SK-N-SH (cell line): ENCODE measurements around the gene TUFT1. TPM values are rescaled to one million over a fixed set of nuclear protein-coding genes. Genes with fewer than 3 reads are reported as not detected.

Experiments
- CTCF ChIA-PET: fragments of 300-600, 350-600 bp; formaldehyde crosslinking; extraction: SDS; loops from one replicate; lab custom pipeline; 2021; lab: Yijun Ruan, JAX
- POLR2A ChIA-PET: fragments of 350-600 bp; sonication (Branson Sonifier 250); formaldehyde crosslinking; extraction: SDS; loops from one replicate; lab custom pipeline; 2020; ENCODE audit warnings: antibody characterized with exemption, inconsistent platforms; lab: Yijun Ruan, JAX
- DNase-seq: peaks from one replicate; pipeline ENCODE4 v3.0.0; 2012
- H2AFZ ChIP-seq: fragments of 200-600 bp; sonication (generic); 2 replicates; pipeline ENCODE4 v1.8.1; 2016; ENCODE audit warnings: antibody characterized with exemption, mild to moderate bottlenecking, low read depth
- H3F3A ChIP-seq: fragments of 200-600 bp; sonication (generic); replicated peaks from 2 replicates; pipeline ENCODE3; 2016; ENCODE audit warnings: antibody characterized with exemption, mild to moderate bottlenecking; ENCODE audit not compliant: insufficient read depth
- H3K27ac ChIP-seq, 2 experiments: fragments of 200-500 bp in 1 of 2; fragments of 200-600 bp in 1 of 2; sonication (Bioruptor generic) in 1 of 2; sonication (generic), shearing (Covaris generic) in 1 of 2; 2 replicates each; pipeline versions ENCODE4 v1.5.1 to v1.6.1; 2014 to 2016; ENCODE audit warnings: low read depth in 2 of 2, inconsistent platforms in 1 of 2, low read length in 1 of 2, mild to moderate bottlenecking in 1 of 2, mixed read lengths in 1 of 2
- H3K27me3 ChIP-seq: fragments of 200-600 bp; sonication (generic), shearing (Covaris generic); 2 replicates; pipeline ENCODE4 v1.6.1; 2016; ENCODE audit warnings: mixed run types; ENCODE audit not compliant: insufficient read depth
- H3K36me3 ChIP-seq, 2 experiments: fragments of 200-500 bp in 1 of 2; fragments of 200-600 bp in 1 of 2; sonication (Bioruptor generic) in 1 of 2; sonication (generic) in 1 of 2; replicated peaks in 1 of 2; 2 replicates each; pipeline versions ENCODE3 to v1.5.1; 2014 to 2016; ENCODE audit warnings: low read length in 1 of 2, mild to moderate bottlenecking in 1 of 2; ENCODE audit not compliant: insufficient read depth in 2 of 2, control insufficient read depth in 1 of 2
- H3K4me1 ChIP-seq, 2 experiments: fragments of 200-500 bp in 1 of 2; fragments of 200-600 bp in 1 of 2; sonication (Bioruptor generic) in 1 of 2; sonication (generic), shearing (Covaris generic) in 1 of 2; 2 replicates each; pipeline versions ENCODE4 v1.5.1 to v1.6.1; 2014 to 2016; ENCODE audit warnings: low read depth in 1 of 2, low read length in 1 of 2, mixed run types in 1 of 2; ENCODE audit not compliant: insufficient read depth in 2 of 2, control insufficient read depth in 1 of 2
- H3K4me2 ChIP-seq: fragments of 200-600 bp; sonication (generic), shearing (Covaris generic); 2 replicates; pipeline ENCODE4 v1.6.1; 2017; ENCODE audit warnings: mixed run types
- H3K4me3 ChIP-seq, 2 experiments: fragments of 200-500 bp in 1 of 2; fragments of 200-600 bp in 1 of 2; sonication (Bioruptor generic) in 1 of 2; sonication (generic), shearing (Covaris generic) in 1 of 2; 2 replicates each; pipeline versions ENCODE4 v1.5.1 to v1.8.1; 2014 to 2016; ENCODE audit warnings: low read depth in 2 of 2, inconsistent platforms in 1 of 2, low read length in 1 of 2, mild to moderate bottlenecking in 1 of 2, mixed read lengths in 1 of 2, moderate library complexity in 1 of 2
- H3K79me2 ChIP-seq: fragments of 200-600 bp; sonication (generic); 2 replicates; pipeline ENCODE4 v1.8.1; 2017; ENCODE audit warnings: mild to moderate bottlenecking; ENCODE audit not compliant: insufficient read depth
- H3K9ac ChIP-seq: fragments of 200-600 bp; sonication (generic); 2 replicates; pipeline ENCODE4 v1.6.1; 2017; ENCODE audit warnings: mixed run types
- H3K9me2 ChIP-seq: fragments of 200-600 bp; sonication (generic); 2 replicates; pipeline ENCODE4 v1.6.1; 2017; ENCODE audit warnings: mixed run types
- H3K9me3 ChIP-seq: fragments of 200-600 bp; sonication (generic); 2 replicates; pipeline ENCODE4 v1.6.1; 2017; ENCODE audit warnings: mixed run types, mild to moderate bottlenecking, moderate library complexity
- H4K20me1 ChIP-seq: fragments of 200-600 bp; sonication (generic); 2 replicates; pipeline ENCODE4 v1.6.1; 2017; ENCODE audit warnings: mild to moderate bottlenecking, mixed run types; ENCODE audit not compliant: insufficient read depth
- EP300 ChIP-seq, 2 experiments: IDR thresholded peaks; 2 replicates each; pipeline versions ENCODE4 v1.4.0 to v1.6.1; 2012; ENCODE audit warnings: borderline replicate concordance in 1 of 2, low read depth in 1 of 2, low read length in 1 of 2
- FOSL2 ChIP-seq: IDR thresholded peaks from 2 replicates; pipeline ENCODE4 v1.4.0; 2012; ENCODE audit warnings: low read depth, mild to moderate bottlenecking, moderate library complexity, borderline replicate concordance
- FOXM1 ChIP-seq: IDR thresholded peaks from 2 replicates; pipeline ENCODE4 v1.4.0; 2012; ENCODE audit warnings: low read depth, mild to moderate bottlenecking
- GATA2 ChIP-seq: sonication (generic); formaldehyde crosslinking; IDR thresholded peaks from 2 replicates; pipeline ENCODE4 v1.5.0; 2020; ENCODE audit warnings: mild to moderate bottlenecking, missing genetic modification reagents
- JUND ChIP-seq: IDR thresholded peaks from 2 replicates; pipeline ENCODE4 v1.4.0; 2012
- MAX ChIP-seq: IDR thresholded peaks from 2 replicates; pipeline ENCODE4 v1.4.0; 2012; ENCODE audit warnings: low read depth
- MEF2A ChIP-seq: IDR thresholded peaks from 2 replicates; pipeline ENCODE4 v1.4.0; 2012; ENCODE audit warnings: low read depth, borderline replicate concordance
- MXI1 ChIP-seq: IDR thresholded peaks from 2 replicates; pipeline ENCODE4 v1.6.1; 2012; ENCODE audit warnings: mild to moderate bottlenecking, low read depth, low read length, improper control_type of control experiment
- NFIC ChIP-seq: IDR thresholded peaks from 2 replicates; pipeline ENCODE4 v1.4.0; 2012; ENCODE audit warnings: borderline replicate concordance
- NRF1 ChIP-seq: IDR thresholded peaks from 2 replicates; pipeline ENCODE4 v1.6.1; 2012; ENCODE audit warnings: low read depth, mild to moderate bottlenecking, low read length
- RAD21 ChIP-seq: IDR thresholded peaks from 2 replicates; pipeline ENCODE4 v1.6.1; 2012; ENCODE audit warnings: mild to moderate bottlenecking, low read length
- RXRA ChIP-seq: IDR thresholded peaks from 2 replicates; pipeline ENCODE4 v1.4.0; 2012; ENCODE audit warnings: low read depth, mild to moderate bottlenecking, borderline replicate concordance
- SMC3 ChIP-seq: IDR thresholded peaks from 2 replicates; pipeline ENCODE4 v1.6.1; 2012; ENCODE audit warnings: low read depth, low read length, improper control_type of control experiment
- USF2 ChIP-seq: fragments of 150-350 bp; IDR thresholded peaks from 2 replicates; pipeline ENCODE4 v1.6.1; 2017; ENCODE audit warnings: antibody characterized with exemption, low read length, low read depth, borderline replicate concordance
- ZBTB33 ChIP-seq: IDR thresholded peaks from 2 replicates; pipeline ENCODE4 v1.4.0; 2012; ENCODE audit warnings: low read depth, borderline replicate concordance
- WGBS: methylation state at CpG from one replicate; pipeline ENCODE4 v1.1.6; 2017; ENCODE audit warnings: low lambda C conversion rate; 5-methylcytosine and 5-hydroxymethylcytosine counted together
- polyA plus RNA-seq, 3 experiments: library from polyadenylated mRNA; depleted of rRNA; stranded (reverse); fragments of >200 nt; gene quantifications; 2 replicates each; pipeline ENCODE4 v1.2.3, GENCODE V29; 2012
- TF ChIP-seq, protein P1 (sequence below): fragments of 200-600 bp; sonication (generic); IDR thresholded peaks from 2 replicates; pipeline ENCODE4 v1.6.1; 2017; ENCODE audit warnings: antibody characterized with exemption, mild to moderate bottlenecking, moderate library complexity
- TF ChIP-seq, protein P2 (sequence below): fragments of 150-350 bp; IDR thresholded peaks from 2 replicates; pipeline ENCODE4 v1.6.1; 2016; ENCODE audit warnings: mild to moderate bottlenecking, low read depth, low read length
- TF ChIP-seq, protein P3 (sequence below): IDR thresholded peaks from 2 replicates; pipeline ENCODE4; 2012

Gene TUFT1
- polyA plus RNA-seq, 1 of the 3 experiments (the other 2 are of a cell fraction), result 20.6 TPM

DNA sequence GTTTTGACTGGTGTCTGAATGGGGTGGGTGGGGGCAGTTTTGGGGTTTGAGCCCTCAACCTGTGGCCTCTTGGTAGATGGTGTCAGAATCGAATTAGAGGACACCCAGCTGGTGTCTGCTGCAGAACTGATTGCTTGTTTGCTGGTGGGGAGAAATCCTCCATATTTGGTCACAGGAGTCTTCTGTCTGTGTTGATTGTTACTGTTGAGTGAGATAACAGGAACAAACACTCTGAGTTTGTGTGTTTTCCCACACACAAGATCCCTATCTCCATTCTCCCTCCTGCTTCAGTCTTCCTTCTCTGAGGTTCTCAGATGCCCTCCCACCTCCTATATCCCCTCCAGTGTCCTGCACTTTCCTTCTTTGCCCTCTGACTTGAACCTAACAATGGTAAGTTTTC is 48.0 kb upstream of the TUFT1 start:
- WGBS, result 0% methylated on average over 1 of the region's 1 CpG

GRCh38 chr1:151493042-151493441 is 47.1 kb upstream of the TUFT1 start:
- Histone ChIP-seq H3K4me2 (no peak overlapping the region), H2AFZ (no peak overlapping the region), H3K79me2 (no peaks in the 10 kb centered on the region), H3K36me3 (no peaks in the 10 kb centered on the region), H4K20me1 (no peaks in the 10 kb centered on the region), H3K4me1 (peaks cover 0 to 12% of the 10 kb centered on the region in 2 experiments; a peak in 2 of 4 replicates), H3K9me3 (no peaks in the 10 kb centered on the region), H3K27ac (no peak overlapping the region), H3K4me3 (no peak overlapping the region), H3K9ac (no peak overlapping the region), H3K27me3 (no peaks in the 10 kb centered on the region), H3K9me2 (no peaks in the 10 kb centered on the region), H3F3A (no peaks in the 10 kb centered on the region)
- 67% methylated on average over 3 of the region's 3 CpGs for WGBS
- ChIA-PET CTCF (interaction anchor here (0.8 kb wide), 1 partner anchor 9 kb away, joined by 3 read pairs; no protein-coding TSS in a partner anchor), POLR2A (interaction anchor here (0.8 kb wide), 1 partner anchor 18 kb away, joined by 3 read pairs; the partner anchor contains the start of gene CGN)
- no peak for DNase-seq
- no peak for TF ChIP-seq ZBTB33
- no peak for TF ChIP-seq MEF2A
- TF ChIP-seq GATA2 (CRISPR knock-in tag), result no peak
- TF ChIP-seq MAX, result no peak
- TF ChIP-seq FOXM1, result no peak
- no peak for TF ChIP-seq USF2
- TF ChIP-seq NRF1, result no peak
- no peak for TF ChIP-seq MXI1
- TF ChIP-seq RXRA, result no peak
- TF ChIP-seq, protein P1, sequence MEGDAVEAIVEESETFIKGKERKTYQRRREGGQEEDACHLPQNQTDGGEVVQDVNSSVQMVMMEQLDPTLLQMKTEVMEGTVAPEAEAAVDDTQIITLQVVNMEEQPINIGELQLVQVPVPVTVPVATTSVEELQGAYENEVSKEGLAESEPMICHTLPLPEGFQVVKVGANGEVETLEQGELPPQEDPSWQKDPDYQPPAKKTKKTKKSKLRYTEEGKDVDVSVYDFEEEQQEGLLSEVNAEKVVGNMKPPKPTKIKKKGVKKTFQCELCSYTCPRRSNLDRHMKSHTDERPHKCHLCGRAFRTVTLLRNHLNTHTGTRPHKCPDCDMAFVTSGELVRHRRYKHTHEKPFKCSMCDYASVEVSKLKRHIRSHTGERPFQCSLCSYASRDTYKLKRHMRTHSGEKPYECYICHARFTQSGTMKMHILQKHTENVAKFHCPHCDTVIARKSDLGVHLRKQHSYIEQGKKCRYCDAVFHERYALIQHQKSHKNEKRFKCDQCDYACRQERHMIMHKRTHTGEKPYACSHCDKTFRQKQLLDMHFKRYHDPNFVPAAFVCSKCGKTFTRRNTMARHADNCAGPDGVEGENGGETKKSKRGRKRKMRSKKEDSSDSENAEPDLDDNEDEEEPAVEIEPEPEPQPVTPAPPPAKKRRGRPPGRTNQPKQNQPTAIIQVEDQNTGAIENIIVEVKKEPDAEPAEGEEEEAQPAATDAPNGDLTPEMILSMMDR, result no peak
- no peak for TF ChIP-seq FOSL2
- TF ChIP-seq, protein P2, sequence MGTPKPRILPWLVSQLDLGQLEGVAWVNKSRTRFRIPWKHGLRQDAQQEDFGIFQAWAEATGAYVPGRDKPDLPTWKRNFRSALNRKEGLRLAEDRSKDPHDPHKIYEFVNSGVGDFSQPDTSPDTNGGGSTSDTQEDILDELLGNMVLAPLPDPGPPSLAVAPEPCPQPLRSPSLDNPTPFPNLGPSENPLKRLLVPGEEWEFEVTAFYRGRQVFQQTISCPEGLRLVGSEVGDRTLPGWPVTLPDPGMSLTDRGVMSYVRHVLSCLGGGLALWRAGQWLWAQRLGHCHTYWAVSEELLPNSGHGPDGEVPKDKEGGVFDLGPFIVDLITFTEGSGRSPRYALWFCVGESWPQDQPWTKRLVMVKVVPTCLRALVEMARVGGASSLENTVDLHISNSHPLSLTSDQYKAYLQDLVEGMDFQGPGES, result no peak
- no peak for TF ChIP-seq JUND
- no peak for TF ChIP-seq EP300 (IDR thresholded peaks at IDR 0.05; ENCODE audit: borderline replicate concordance in 1 of 2, low read depth in 1 of 2, low read length in 1 of 2)
- TF ChIP-seq RAD21, result no peak
- TF ChIP-seq SMC3, result no peak

More for the DNA sequence above, 48.0 kb upstream of the TUFT1 start:
- ChIA-PET CTCF (no interaction called here), POLR2A (no interaction called here)
- no peaks in the 10 kb centered on the region for H3K27me3 ChIP-seq
- H4K20me1 ChIP-seq, result no peaks in the 10 kb centered on the region
- DNase-seq, result no peak
- H3K79me2 ChIP-seq, result no peaks in the 10 kb centered on the region
- no peaks in the 10 kb centered on the region for H3K36me3 ChIP-seq
- no peak overlapping the region for H3K27ac ChIP-seq
- no peak overlapping the region for H3K4me2 ChIP-seq
- TF ChIP-seq, protein P3, sequence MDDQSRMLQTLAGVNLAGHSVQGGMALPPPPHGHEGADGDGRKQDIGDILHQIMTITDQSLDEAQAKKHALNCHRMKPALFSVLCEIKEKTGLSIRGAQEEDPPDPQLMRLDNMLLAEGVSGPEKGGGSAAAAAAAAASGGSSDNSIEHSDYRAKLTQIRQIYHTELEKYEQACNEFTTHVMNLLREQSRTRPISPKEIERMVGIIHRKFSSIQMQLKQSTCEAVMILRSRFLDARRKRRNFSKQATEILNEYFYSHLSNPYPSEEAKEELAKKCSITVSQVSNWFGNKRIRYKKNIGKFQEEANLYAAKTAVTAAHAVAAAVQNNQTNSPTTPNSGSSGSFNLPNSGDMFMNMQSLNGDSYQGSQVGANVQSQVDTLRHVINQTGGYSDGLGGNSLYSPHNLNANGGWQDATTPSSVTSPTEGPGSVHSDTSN, result no peak
- TF ChIP-seq NFIC, result no peak
- no peaks in the 10 kb centered on the region for H3F3A ChIP-seq
- peaks cover 0 to 12% of the 10 kb centered on the region in 2 experiments; a peak in 2 of 4 replicates for H3K4me1 ChIP-seq
- no peak overlapping the region for H2AFZ ChIP-seq
- no peak overlapping the region for H3K9ac ChIP-seq
- H3K4me3 ChIP-seq, result no peak overlapping the region
- H3K9me2 ChIP-seq, result no peaks in the 10 kb centered on the region
- H3K9me3 ChIP-seq, result no peaks in the 10 kb centered on the region
